Measurements from ENCODE around the gene CDC20B. TPM values are rescaled to one million over a fixed set of nuclear protein-coding genes. Genes with fewer than 3 reads are reported as not detected.
A peak's percentile ranks its signal among the peaks of the same experiment; 100 is the strongest.

CDC20B gene
- total RNA-seq, 3 donors from 2014 or later (not counting 1 experiment from before 2014, with no cell fraction given): not detected

- DNase-seq (no peak), ATAC-seq (no peak)
- Histone ChIP-seq H3K36me3 (ENCODE audit: control insufficient read depth, insufficient read depth, low read length) (no peaks in the 10 kb centered on the region), H3K4me3 (ENCODE audit: low read length) (no peak overlapping the region), H3K4me1 (ENCODE audit: control insufficient read depth, insufficient read depth, low read length) (peaks cover 4% of the 10 kb centered on the region), H3K27ac (ENCODE audit: low read length) (no peak overlapping the region), H3K27me3 (ENCODE audit: control insufficient read depth, insufficient read depth, low read length) (no peaks in the 10 kb centered on the region), H3K9me3 (ENCODE audit: control insufficient read depth, insufficient read depth, low read length) (no peaks in the 10 kb centered on the region)
- no peak overlapping the region for H3K4me3 Mint-ChIP-seq
- H3K27me3 Mint-ChIP-seq (ENCODE audit: low read depth in 2 of 2): no peaks in the 10 kb centered on the region
- H3K36me3 Mint-ChIP-seq: no peaks in the 10 kb centered on the region
- no peaks in the 10 kb centered on the region for H3K9me3 Mint-ChIP-seq
- no peak overlapping the region for H3K27ac Mint-ChIP-seq
- intact Hi-C loops (cut with micrococcal nuclease): no loop called here
- WGBS (ENCODE audit: insufficient coverage): 88% methylated on average over 3 of the region's 3 CpGs
- peaks cover 15 to 16% of the 10 kb centered on the region in 2 donors for H3K4me1 Mint-ChIP-seq
- TF ChIP-seq CTCF (IDR thresholded peaks at IDR 0.05): no peak
Observed at GRCh38 chr5:55136521-55136920, 36.5 kb downstream of the CDC20B start.

GRCh38 chr5:55134053-55134722, 38.8 kb downstream of the CDC20B start:
- TF ChIP-seq CTCF (IDR thresholded peaks at IDR 0.05): no peak

GRCh38 chr5:55123365-55123764, 49.6 kb downstream of the CDC20B start:
- no peaks in the 10 kb centered on the region for H3K27me3 ChIP-seq (ENCODE audit: control insufficient read depth, insufficient read depth, low read length)
- no peaks in the 10 kb centered on the region for H3K4me1 Mint-ChIP-seq
- H3K27ac Mint-ChIP-seq: no peak overlapping the region
- no peaks in the 10 kb centered on the region for H3K4me1 ChIP-seq (ENCODE audit: control insufficient read depth, insufficient read depth, low read length)
- peaks cover 0 to 5% of the 10 kb centered on the region in 2 donors for H3K27me3 Mint-ChIP-seq (ENCODE audit: low read depth in 2 of 2)
- TF ChIP-seq CTCF (IDR thresholded peaks at IDR 0.05): no peak
- H3K36me3 Mint-ChIP-seq: no peaks in the 10 kb centered on the region
- no peak overlapping the region for H3K4me3 ChIP-seq (ENCODE audit: low read length)
- H3K27ac ChIP-seq (ENCODE audit: low read length): no peak overlapping the region
- intact Hi-C loops (cut with micrococcal nuclease): no loop called here
- H3K9me3 ChIP-seq (ENCODE audit: control insufficient read depth, insufficient read depth, low read length): no peaks in the 10 kb centered on the region
- ATAC-seq (no peak), DNase-seq (no peak)
- no peaks in the 10 kb centered on the region for H3K36me3 ChIP-seq (ENCODE audit: control insufficient read depth, insufficient read depth, low read length)
- H3K9me3 Mint-ChIP-seq: no peaks in the 10 kb centered on the region
- whole genome bisulfite sequencing (ENCODE audit: insufficient coverage): 93% methylated on average over 3 of the region's 3 CpGs
- no peak overlapping the region for H3K4me3 Mint-ChIP-seq

More at GRCh38 chr5:55134053-55134722, 38.8 kb downstream of the CDC20B start:
- H3K4me3 Mint-ChIP-seq: no peak overlapping the region
- Histone ChIP-seq H3K36me3 (ENCODE audit: control insufficient read depth, insufficient read depth, low read length) (no peaks in the 10 kb centered on the region), H3K9me3 (ENCODE audit: control insufficient read depth, insufficient read depth, low read length) (peaks cover 7% of the 10 kb centered on the region), H3K27me3 (ENCODE audit: control insufficient read depth, insufficient read depth, low read length) (no peaks in the 10 kb centered on the region), H3K4me1 (ENCODE audit: control insufficient read depth, insufficient read depth, low read length) (peaks cover 4% of the 10 kb centered on the region), H3K4me3 (ENCODE audit: low read length) (no peak overlapping the region), H3K27ac (ENCODE audit: low read length) (no peak overlapping the region)
- H3K4me1 Mint-ChIP-seq: peaks cover 9 to 10% of the 10 kb centered on the region in 2 donors
- H3K27ac Mint-ChIP-seq: no peak overlapping the region
- 43% methylated on average over 4 of the region's 5 CpGs for WGBS (ENCODE audit: insufficient coverage)
- DNase-seq (no peak), ATAC-seq (peak in 1 of 3 donors; percentile 17)
- H3K9me3 Mint-ChIP-seq: no peaks in the 10 kb centered on the region
- no peaks in the 10 kb centered on the region for H3K36me3 Mint-ChIP-seq
- intact Hi-C loops (cut with micrococcal nuclease): no loop called here
- no peaks in the 10 kb centered on the region for H3K27me3 Mint-ChIP-seq (ENCODE audit: low read depth in 2 of 2)

GRCh38 chr5:55114061-55114460, 58.9 kb downstream of the CDC20B start:
- peaks cover 11% of the 10 kb centered on the region for H3K36me3 Mint-ChIP-seq
- Histone ChIP-seq H3K4me3 (ENCODE audit: low read length) (no peak overlapping the region), H3K36me3 (ENCODE audit: control insufficient read depth, insufficient read depth, low read length) (peaks cover 33% of the 10 kb centered on the region), H3K9me3 (ENCODE audit: control insufficient read depth, insufficient read depth, low read length) (no peaks in the 10 kb centered on the region), H3K4me1 (ENCODE audit: control insufficient read depth, insufficient read depth, low read length) (peaks cover 2% of the 10 kb centered on the region), H3K27me3 (ENCODE audit: control insufficient read depth, insufficient read depth, low read length) (no peaks in the 10 kb centered on the region), H3K27ac (ENCODE audit: low read length) (no peak overlapping the region)
- peaks cover 32 to 41% of the 10 kb centered on the region in 2 donors for H3K4me1 Mint-ChIP-seq
- intact Hi-C loops (cut with micrococcal nuclease): no loop called here
- 71% methylated on average over 3 of the region's 3 CpGs for WGBS (ENCODE audit: insufficient coverage)
- no peaks in the 10 kb centered on the region for H3K9me3 Mint-ChIP-seq
- TF ChIP-seq CTCF (IDR thresholded peaks at IDR 0.05): no peak
- no peak for ATAC-seq
- no peak overlapping the region for H3K4me3 Mint-ChIP-seq
- peak overlapping the region; percentile 47 to 59 for H3K27ac Mint-ChIP-seq
- DNase-seq: no peak
- no peaks in the 10 kb centered on the region for H3K27me3 Mint-ChIP-seq (ENCODE audit: low read depth in 2 of 2)

Data from natural killer cell (primary cell).